ENCODE results near the gene ZNF281.
"Not testable (repeated sequence)": the region's sequence is repeated elsewhere in the genome, so short reads cannot be mapped to it uniquely, and the experiment has no call there.

The ZNF281 gene

DNA sequence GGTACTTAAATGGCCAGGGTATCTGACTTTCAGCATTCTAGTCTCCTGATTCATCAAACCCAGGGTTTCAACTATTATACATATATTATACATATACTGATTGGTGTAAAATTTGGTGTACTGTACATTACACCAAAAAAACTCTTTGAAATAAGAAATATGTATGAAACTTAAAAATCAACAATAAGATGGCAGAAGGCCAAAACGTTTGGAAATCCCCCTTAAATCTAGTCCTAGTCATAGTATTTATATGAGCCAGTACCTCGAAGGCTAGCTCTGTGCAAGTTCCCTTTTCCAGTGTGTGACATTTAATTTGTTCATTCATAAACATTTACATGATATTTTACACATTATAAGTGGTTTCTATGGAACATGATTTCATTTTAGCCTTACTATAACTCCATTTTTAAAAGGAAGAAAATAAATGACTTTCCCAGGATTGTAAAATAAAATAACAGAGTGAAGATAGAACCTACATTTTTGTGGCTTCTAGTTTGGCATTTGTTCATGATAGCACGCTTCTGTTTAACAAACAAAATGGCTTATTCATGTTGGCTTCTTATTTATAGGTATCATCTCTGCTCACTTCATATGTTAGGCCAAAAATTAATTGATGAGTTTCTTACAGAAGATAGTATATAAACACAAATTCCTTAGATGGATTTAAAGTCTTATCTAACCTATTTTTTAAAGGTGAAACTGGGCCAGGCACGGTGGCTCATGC is 18.8 kb upstream of the ZNF281 start:
- no peak for DNase-seq

- DNase-seq, result no peak
Measured at GRCh38 chr1:200427744-200428143, 17.9 kb upstream of the ZNF281 start.

GRCh38 chr1:200426196-200426595 is 16.4 kb upstream of the ZNF281 start:
- no peak for DNase-seq

GRCh38 chr1:200423235-200423634 is 13.4 kb upstream of the ZNF281 start:
- no peak for DNase-seq

DNA sequence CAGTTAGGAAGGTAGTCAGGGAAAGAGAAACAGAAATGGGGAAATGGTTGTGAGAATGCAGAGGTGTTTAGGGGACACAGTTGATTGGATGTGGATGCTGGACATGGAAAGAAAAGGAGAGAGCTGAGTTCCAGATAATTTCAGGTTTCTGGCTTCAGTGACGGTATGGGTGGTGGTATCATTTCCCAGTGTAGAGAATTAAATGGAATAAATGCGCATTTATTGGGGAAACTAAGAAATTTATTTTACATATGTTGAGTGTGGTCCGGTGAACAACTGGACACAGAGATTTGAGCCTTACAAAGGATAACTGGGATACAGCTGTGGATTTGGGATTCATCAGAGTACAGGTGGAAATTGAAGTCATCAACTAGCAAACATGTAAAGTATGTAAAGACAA is 12.4 kb upstream of the ZNF281 start:
- no peak for DNase-seq

- DNase-seq, result no peak
Measured at GRCh38 chr1:200415789-200416593, 6.2 kb upstream of the ZNF281 start.

- DNase-seq, result no peak
Measured at GRCh38 chr1:200415227-200415626, 5.4 kb upstream of the ZNF281 start.

GRCh38 chr1:200414657-200415056 is 4.8 kb upstream of the ZNF281 start:
- no peak for DNase-seq

DNA sequence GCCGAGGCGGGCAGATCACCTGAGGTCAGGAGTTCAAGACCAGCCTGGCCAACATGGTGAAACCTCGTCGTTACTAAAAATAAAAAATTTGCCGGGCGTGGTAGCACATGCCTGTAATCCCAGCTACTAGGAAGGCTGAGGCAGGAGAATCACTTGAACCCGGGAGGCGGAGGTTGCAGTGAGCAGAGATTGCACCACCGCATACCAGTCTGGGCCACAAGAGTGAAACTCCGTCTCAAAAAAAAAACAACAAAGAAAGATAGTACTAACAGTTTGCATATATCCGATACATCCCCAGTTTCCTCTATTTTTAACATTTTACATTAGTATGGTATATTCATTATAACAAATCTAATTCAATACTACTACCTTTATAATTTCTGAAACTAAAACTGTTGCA is 3.9 kb upstream of the ZNF281 start:
- DNase-seq, result not testable (repeated sequence)

DNA sequence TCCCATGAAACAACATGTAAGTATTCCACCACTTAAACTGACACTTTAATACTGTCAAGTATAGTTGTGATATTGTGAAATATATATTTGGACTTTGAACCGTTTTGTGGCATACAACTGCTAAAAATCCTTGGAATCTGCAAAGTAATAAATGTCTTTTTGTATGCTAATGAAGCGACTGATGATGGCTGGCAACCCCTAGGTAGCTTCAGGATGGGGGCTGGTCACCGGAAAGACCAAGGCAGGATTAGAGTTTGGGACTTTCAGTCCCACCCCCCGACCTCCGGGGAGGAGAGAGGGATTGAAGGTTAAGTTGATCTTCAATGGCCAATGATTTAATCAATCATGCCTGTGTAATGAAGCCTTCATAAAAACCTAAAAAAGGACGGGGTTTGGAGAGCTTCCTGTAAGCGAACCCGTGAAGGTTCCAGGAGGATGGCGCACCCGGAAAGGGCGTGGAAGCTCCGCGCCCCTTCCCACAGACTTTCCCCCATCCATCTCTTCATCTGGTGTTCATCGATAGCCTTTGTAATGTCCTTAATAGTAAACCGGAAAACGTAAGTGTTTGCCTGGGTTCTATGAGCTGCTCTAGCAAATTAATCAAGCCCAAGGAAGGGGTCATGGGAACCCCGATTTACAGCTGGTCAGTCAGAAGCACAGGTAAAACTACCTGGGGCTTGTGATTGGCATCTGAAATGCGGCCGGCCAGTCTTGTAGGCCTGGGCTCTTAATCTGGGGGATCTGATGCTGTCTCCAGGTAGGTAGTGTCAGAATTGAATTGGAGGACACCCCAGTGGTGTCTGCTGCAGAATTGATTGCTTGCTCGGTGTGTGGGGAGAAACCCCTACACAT is 1.8 kb upstream of the ZNF281 start:
- no peak for DNase-seq

DNA sequence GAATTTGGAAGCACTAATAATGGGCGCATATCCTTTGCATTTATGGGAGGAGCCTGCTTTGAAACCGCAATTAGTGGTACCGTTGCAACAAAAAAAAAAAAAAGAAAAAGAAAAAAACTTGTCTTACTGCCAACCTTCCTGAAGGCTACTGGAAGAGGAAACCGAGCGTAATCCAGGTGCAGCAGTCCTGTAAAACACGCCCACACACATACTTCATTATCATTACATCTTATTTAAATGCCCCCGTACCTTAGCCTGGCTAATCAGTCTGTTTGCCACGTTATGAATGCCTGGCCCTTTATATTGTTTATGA is 686 bp upstream of the ZNF281 start:
- no peak for DNase-seq

- peak; percentile 81 for DNase-seq
Measured at GRCh38 chr1:200409203-200409760, 554 bp downstream of the ZNF281 start.

DNA sequence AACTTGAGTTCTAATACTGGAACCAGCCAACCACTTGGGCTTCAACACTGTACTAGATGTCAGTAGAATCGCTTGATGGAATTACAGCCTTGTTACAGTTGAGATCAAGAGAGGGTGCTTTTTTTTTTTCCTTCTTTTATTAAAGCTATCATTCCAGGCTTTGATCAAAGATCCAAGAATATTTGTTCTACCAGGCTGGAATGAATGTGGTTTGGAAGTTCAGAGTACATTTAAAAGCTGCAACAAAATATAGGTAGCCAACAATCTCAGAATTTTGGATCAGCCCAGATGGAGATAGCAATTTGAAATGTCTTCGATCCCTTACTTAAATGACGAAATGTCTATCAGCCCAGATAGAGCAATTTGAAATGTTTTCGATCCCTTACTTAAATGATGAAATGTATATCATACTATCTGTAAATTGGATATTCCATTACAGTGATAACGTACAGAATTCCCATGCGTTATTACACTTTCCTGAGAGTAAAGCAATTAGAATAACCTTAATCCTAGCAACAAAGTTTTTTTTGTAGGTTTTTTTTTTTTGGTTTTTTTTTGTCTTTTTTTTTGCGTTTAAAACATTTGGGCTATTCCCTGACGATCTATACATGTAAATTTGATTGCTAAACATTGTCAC is 3.6 kb downstream of the ZNF281 start:
- DNase-seq, result no peak

- no peak for DNase-seq
Measured at GRCh38 chr1:200405264-200405663, 4.6 kb downstream of the ZNF281 start.

DNA sequence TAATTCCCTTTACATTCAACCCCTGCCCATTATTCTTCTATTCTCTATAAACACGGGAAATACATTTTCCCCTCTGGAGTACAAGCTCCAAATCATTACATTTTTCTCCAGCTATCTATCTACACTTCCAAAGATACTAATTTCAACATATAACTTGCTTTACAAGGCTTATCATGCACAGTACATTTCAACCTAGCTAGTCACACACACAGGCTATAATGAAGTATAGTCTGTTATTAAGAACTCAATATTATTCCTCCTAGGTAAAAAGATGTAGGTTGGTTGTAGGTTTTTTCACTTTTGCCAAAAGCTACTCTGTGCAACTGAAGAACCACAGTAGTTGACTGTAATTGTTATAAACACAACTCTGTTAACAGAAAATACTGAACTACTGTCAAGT is 8.1 kb downstream of the ZNF281 start:
- DNase-seq, result no peak

DNA sequence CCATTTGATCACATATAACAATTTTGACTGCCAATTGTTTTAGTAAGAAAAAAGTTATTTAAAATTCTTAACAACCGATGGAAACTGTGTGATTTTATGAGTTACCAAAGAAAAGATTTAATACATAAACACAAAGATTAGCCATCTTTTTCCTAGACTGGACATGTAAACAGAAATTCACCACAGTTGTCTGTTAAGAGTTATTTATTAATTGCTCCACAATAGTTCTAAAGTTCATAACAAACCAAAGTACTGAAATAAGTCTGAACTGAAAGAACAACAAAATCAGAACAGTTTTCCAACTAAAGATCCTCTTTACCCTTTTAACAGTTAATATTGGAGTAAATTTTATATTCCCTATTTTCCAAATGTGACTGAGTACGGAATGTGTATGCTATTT is 8.6 kb downstream of the ZNF281 start:
- no peak for DNase-seq

DNA sequence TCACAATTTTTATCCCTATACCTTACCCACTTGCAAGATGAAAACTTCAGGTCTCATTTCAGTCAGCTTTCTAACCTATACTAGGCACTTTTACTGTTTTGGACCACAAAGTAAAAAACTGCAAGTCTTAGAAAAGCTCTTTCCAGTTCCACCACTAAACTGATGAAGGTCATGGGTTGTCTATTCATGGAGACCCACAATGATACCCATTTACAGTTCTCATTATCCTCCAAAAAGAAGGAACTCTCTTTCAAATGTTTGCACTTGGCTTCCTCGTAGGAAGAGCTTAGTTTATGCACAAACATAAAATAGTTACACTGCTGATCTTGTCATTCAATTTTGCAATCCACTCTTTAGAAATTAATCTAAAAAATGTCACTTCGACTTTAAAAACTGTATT is 9.3 kb downstream of the ZNF281 start:
- DNase-seq, result no peak

- no peak for DNase-seq
Measured at GRCh38 chr1:200399860-200400259, 10.0 kb downstream of the ZNF281 start.

GRCh38 chr1:200398373-200398772 is 11.5 kb downstream of the ZNF281 start:
- DNase-seq, result no peak

DNA sequence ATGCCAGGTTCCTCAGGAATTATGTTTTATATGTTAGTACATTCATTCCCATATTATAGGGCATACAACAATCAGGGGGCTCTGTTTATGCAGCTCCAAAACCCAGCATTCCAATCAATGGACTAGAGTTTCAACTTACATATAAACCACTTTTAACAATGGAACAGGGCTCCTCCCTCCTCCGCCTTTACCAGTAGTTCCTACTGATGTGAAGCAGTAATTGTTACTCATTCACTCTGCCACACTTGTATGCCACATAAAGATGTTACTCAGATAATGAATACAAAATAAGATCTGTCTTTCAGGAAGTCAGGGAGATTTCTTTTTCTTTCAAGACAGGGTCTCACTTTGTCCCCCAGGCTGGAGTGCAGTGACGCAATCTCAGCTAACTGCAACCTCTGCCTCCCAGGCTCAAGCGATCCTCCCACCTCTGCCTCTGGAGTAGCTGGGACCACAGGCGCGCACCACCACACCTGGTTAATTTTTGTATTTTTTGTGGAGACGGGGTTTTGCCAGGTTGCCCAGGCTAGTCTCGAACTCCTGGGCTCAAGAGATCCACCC is 17.1 kb downstream of the ZNF281 start:
- DNase-seq, result no peak

- no peak for DNase-seq
Measured at GRCh38 chr1:200391747-200392146, 18.1 kb downstream of the ZNF281 start.

GRCh38 chr1:200388791-200389190 is 21.0 kb downstream of the ZNF281 start:
- no peak for DNase-seq

DNA sequence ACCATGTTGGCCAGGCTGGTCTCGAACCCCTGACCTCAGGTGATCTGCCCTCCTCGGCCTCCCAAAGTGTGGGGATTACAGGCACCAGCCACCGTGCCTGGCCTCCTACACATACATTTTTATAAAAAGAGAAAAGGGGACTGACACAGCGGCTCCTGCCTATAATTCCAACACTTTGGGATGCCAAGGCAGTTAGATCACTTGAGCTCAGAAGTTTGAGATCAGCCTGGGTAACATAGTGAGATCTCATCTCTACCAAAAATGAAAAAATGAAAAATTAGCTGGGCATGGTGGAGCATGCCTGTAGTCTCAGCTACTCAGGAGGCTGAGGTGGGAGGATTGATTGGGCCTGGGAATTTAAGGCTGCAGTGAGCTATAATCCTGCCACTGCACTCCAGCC is 23.4 kb downstream of the ZNF281 start:
- no peak for DNase-seq
